Measurements from ENCODE around the gene CAPN14.

DNA sequence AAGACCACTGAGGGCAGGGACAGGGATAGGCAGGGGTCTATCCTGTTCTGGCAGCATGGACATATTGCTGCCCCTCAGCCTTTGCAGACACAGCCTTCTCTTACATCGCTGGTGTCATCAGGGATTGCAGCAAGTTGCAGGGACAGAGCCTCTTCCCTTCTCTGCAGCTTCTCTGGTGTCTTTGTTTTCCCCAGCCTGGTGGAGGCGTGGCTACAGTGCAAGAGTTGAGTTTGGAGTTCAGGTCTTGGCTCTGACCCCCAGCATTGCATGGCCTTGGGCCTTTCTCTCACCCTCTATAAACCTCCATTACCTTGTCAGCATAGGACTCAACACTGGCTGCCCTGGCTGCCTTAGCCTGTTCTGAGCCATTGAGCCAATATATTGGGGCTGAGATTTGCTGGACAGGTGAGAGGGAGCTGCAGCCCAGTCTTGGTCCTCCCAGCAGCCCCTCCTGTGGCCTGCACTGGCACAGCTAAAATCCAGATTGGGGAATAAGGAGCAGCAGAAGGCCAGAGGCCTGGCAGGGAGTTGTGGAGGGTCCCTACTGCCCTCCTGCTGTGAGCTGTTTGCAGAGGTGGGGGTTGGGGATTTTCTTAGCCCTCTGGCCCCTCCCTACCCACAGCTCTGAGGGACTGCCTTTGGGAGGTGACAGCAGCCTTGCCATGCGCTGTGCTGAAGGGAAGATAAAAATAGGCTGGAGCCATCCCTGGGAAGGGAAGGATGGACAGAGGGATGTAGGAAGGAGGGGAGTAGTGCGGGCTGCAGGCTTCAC, 39.5 kb upstream of the CAPN14 start:
- TF ChIP-seq, protein P1, sequence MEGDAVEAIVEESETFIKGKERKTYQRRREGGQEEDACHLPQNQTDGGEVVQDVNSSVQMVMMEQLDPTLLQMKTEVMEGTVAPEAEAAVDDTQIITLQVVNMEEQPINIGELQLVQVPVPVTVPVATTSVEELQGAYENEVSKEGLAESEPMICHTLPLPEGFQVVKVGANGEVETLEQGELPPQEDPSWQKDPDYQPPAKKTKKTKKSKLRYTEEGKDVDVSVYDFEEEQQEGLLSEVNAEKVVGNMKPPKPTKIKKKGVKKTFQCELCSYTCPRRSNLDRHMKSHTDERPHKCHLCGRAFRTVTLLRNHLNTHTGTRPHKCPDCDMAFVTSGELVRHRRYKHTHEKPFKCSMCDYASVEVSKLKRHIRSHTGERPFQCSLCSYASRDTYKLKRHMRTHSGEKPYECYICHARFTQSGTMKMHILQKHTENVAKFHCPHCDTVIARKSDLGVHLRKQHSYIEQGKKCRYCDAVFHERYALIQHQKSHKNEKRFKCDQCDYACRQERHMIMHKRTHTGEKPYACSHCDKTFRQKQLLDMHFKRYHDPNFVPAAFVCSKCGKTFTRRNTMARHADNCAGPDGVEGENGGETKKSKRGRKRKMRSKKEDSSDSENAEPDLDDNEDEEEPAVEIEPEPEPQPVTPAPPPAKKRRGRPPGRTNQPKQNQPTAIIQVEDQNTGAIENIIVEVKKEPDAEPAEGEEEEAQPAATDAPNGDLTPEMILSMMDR (conservative IDR thresholded peaks at IDR 0.05 in 1 of 2, IDR thresholded peaks at IDR 0.05 in 1 of 2; ENCODE audit: extremely low read depth in 1 of 2, insufficient read depth in 1 of 2, low read depth in 1 of 2, low read length in 2 of 2): no peak
- TF ChIP-seq EZH2 (IDR thresholded peaks at IDR 0.05; ENCODE audit: borderline replicate concordance, low read length): no peak

All from mammary epithelial cell (primary cell).